H1 (cell line): ENCODE results near the gene SRR. TPM values are rescaled to one million over a fixed set of nuclear protein-coding genes. Genes with fewer than 3 reads are reported as not detected.

ENCODE experiments used
- CTCF ChIA-PET: fragments of 300-600 bp; sonication (Branson Sonifier 250); formaldehyde crosslinking; loops from one replicate; lab custom pipeline; 2021; ENCODE audit not compliant: partially characterized antibody; lab: Charles Lee
- POLR2A ChIA-PET: fragments of 300-600 bp; sonication (Branson Sonifier 250); formaldehyde crosslinking; loops from one replicate; lab custom pipeline; 2021; ENCODE audit warnings: inconsistent platforms; ENCODE audit not compliant: partially characterized antibody; lab: Charles Lee
- DNase-seq, 2 experiments: peaks; one replicate each; pipeline versions ENCODE4 v3.0.0 to v3.0.0-alpha.2; 2010 to 2022; ENCODE audit warnings: low spot score in 2 of 2, low read depth in 1 of 2, mixed read lengths in 1 of 2
- FAIRE-seq: peaks from 2 replicates; lab custom pipeline; 2011; peaks lifted over from hg19 to GRCh38; lab: Jason Lieb, UNC
- H2AFZ ChIP-seq: 2 replicates; pipeline ENCODE4 v1.8.1; 2012; ENCODE audit warnings: low read length, inconsistent platforms
- H2AK5ac ChIP-seq: 2 replicates; pipeline ENCODE4 v1.6.1; 2013; ENCODE audit warnings: low read depth, low read length
- H2BK120ac ChIP-seq: replicated peaks from 2 replicates; pipeline ENCODE3; 2013; ENCODE audit warnings: low read depth, low read length, inconsistent platforms
- H2BK12ac ChIP-seq: 2 replicates; pipeline ENCODE4 v1.6.1; 2013; ENCODE audit warnings: low read depth, low read length
- H2BK15ac ChIP-seq: 2 replicates; pipeline ENCODE4 v1.6.1; 2013; ENCODE audit warnings: low read length
- H2BK20ac ChIP-seq: 2 replicates; pipeline ENCODE4 v1.6.1; 2013; ENCODE audit warnings: low read length
- H2BK5ac ChIP-seq: 2 replicates; pipeline ENCODE4 v1.6.1; 2013; ENCODE audit warnings: low read depth, low read length
- H3K14ac ChIP-seq: 2 replicates; pipeline ENCODE4 v1.6.1; 2013; ENCODE audit warnings: inconsistent platforms; ENCODE audit not compliant: insufficient read length
- H3K18ac ChIP-seq: 2 replicates; pipeline ENCODE4 v1.6.1; 2013; ENCODE audit warnings: low read length; ENCODE audit errors: extremely low read depth
- H3K23ac ChIP-seq: 2 replicates; pipeline ENCODE4 v1.6.1; 2013; ENCODE audit warnings: inconsistent platforms; ENCODE audit not compliant: insufficient read length
- H3K23me2 ChIP-seq: 2 replicates; pipeline ENCODE4 v1.6.1; 2013; ENCODE audit warnings: low read depth, low read length
- H3K27ac ChIP-seq: 2 replicates; pipeline ENCODE4 v1.6.1; 2011; ENCODE audit warnings: low read depth, low read length, inconsistent platforms
- H3K27me3 ChIP-seq, 4 experiments: replicated peaks in 1 of 4; 1 replicate in 1 of 4; 2 replicates in 3 of 4; pipeline versions ENCODE4 v1.6.1 to v1.8.1; 2011 to 2013; ENCODE audit warnings: low read length in 3 of 4, mild to moderate bottlenecking in 3 of 4, inconsistent platforms in 2 of 4, mixed read lengths in 2 of 4, moderate library complexity in 1 of 4; ENCODE audit not compliant: control insufficient read depth in 3 of 4, insufficient read depth in 3 of 4; ENCODE audit errors: extremely low read depth in 1 of 4
- H3K36me3 ChIP-seq, 4 experiments: 2 replicates each; pipeline versions ENCODE4 v1.6.1 to v1.8.1; 2011 to 2013; ENCODE audit warnings: mild to moderate bottlenecking in 4 of 4, low read length in 3 of 4, moderate library complexity in 2 of 4, control low read depth in 1 of 4, inconsistent platforms in 1 of 4; ENCODE audit not compliant: insufficient read depth in 4 of 4, control insufficient read depth in 2 of 4
- H3K4ac ChIP-seq: replicated peaks from 2 replicates; pipeline ENCODE3; 2013; ENCODE audit warnings: low read length, low read depth, mixed read lengths, inconsistent platforms; ENCODE audit not compliant: insufficient read length
- H3K4me1 ChIP-seq, 4 experiments: replicated peaks in 1 of 4; 1 replicate in 1 of 4; 2 replicates in 3 of 4; pipeline versions ENCODE4 v1.6.1 to v1.8.1; 2011 to 2013; ENCODE audit warnings: low read length in 3 of 4, inconsistent platforms in 2 of 4, mixed read lengths in 1 of 4; ENCODE audit not compliant: insufficient read depth in 4 of 4, control insufficient read depth in 3 of 4
- H3K4me2 ChIP-seq, 2 experiments: 2 replicates each; pipeline versions ENCODE4 v1.6.1 to v1.8.1; 2011 to 2013; ENCODE audit warnings: low read depth in 2 of 2, low read length in 2 of 2, control low read depth in 1 of 2, inconsistent platforms in 1 of 2, mild to moderate bottlenecking in 1 of 2; ENCODE audit not compliant: insufficient read depth in 1 of 2
- H3K4me3 ChIP-seq, 4 experiments: fragments of 200-600, 300-600 bp in 1 of 4; sonication (generic), shearing (Covaris generic), sonication (Bioruptor Twin) in 1 of 4; 2 replicates each; pipeline versions ENCODE4 v1.5.1 to v1.8.1; 2011 to 2016; ENCODE audit warnings: low read length in 4 of 4, low read depth in 3 of 4, control low read depth in 2 of 4, inconsistent platforms in 2 of 4, mild to moderate bottlenecking in 2 of 4, mixed read lengths in 1 of 4, moderate library complexity in 1 of 4; ENCODE audit not compliant: insufficient read depth in 2 of 4; ENCODE audit errors: extremely low read depth in 1 of 4
- H3K56ac ChIP-seq: replicated peaks from 2 replicates; pipeline ENCODE3; 2013; ENCODE audit warnings: low read depth, mild to moderate bottlenecking, mixed read lengths, low read length, inconsistent platforms; ENCODE audit not compliant: insufficient read length
- H3K79me1 ChIP-seq: 2 replicates; pipeline ENCODE4 v1.6.1; 2013; ENCODE audit warnings: low read depth, low read length, control low read depth
- H3K79me2 ChIP-seq, 2 experiments: 2 replicates each; pipeline versions ENCODE4 v1.6.1 to v1.8.1; 2012 to 2013; ENCODE audit warnings: low read length in 2 of 2, mild to moderate bottlenecking in 2 of 2, inconsistent platforms in 1 of 2; ENCODE audit not compliant: insufficient read depth in 2 of 2, control insufficient read depth in 1 of 2
- H3K9ac ChIP-seq, 4 experiments: replicated peaks in 1 of 4; 1 replicate in 1 of 4; 2 replicates in 3 of 4; pipeline versions ENCODE4 v1.6.1 to v1.8.1; 2011 to 2013; ENCODE audit warnings: low read depth in 3 of 4, low read length in 3 of 4, control low read depth in 2 of 4, mild to moderate bottlenecking in 2 of 4, moderate library complexity in 2 of 4, inconsistent platforms in 1 of 4; ENCODE audit errors: extremely low read depth in 1 of 4
- H3K9me3 ChIP-seq, 2 experiments: 2 replicates each; pipeline versions ENCODE4 v1.6.1 to v1.8.1; 2012 to 2013; ENCODE audit warnings: mild to moderate bottlenecking in 2 of 2, moderate library complexity in 2 of 2, control low read depth in 1 of 2, inconsistent platforms in 1 of 2, low read depth in 1 of 2, low read length in 1 of 2, mixed read lengths in 1 of 2; ENCODE audit not compliant: insufficient read depth in 2 of 2
- H4K20me1 ChIP-seq, 2 experiments: replicated peaks in 1 of 2; 2 replicates each; pipeline versions ENCODE3 to v1.8.1; 2011 to 2013; ENCODE audit warnings: inconsistent platforms in 2 of 2, low read length in 2 of 2, mild to moderate bottlenecking in 1 of 2; ENCODE audit not compliant: insufficient read depth in 2 of 2, control insufficient read depth in 1 of 2
- H4K5ac ChIP-seq: 2 replicates; pipeline ENCODE4 v1.6.1; 2013; ENCODE audit warnings: low read length, low read depth, mixed read lengths, inconsistent platforms; ENCODE audit not compliant: insufficient read length
- H4K8ac ChIP-seq: 2 replicates; pipeline ENCODE4 v1.8.0; 2013; ENCODE audit warnings: mild to moderate bottlenecking, moderate library complexity, low read length, inconsistent platforms; ENCODE audit not compliant: insufficient read depth; ENCODE audit errors: extremely low read depth
- H4K91ac ChIP-seq: replicated peaks from 2 replicates; pipeline ENCODE3; 2013; ENCODE audit warnings: low read length, mixed read lengths, inconsistent platforms; ENCODE audit not compliant: insufficient read length
- GABPA ChIP-seq: IDR thresholded peaks from 2 replicates; pipeline ENCODE4 v1.6.1; 2011; ENCODE audit warnings: mild to moderate bottlenecking, low read length, moderate library complexity, borderline replicate concordance; ENCODE audit not compliant: insufficient read depth
- JUND ChIP-seq: IDR thresholded peaks from 2 replicates; pipeline ENCODE4 v1.6.1; 2011; ENCODE audit warnings: mild to moderate bottlenecking, improper control_type of control experiment, low read length
- NRF1 ChIP-seq: IDR thresholded peaks from 2 replicates; pipeline ENCODE4 v1.6.1; 2011; ENCODE audit warnings: mild to moderate bottlenecking, low read depth, low read length, improper control_type of control experiment
- POU5F1 ChIP-seq: IDR thresholded peaks from 2 replicates; pipeline ENCODE4 v1.6.1; 2011; ENCODE audit warnings: low read depth, mild to moderate bottlenecking, low read length, moderate library complexity
- ZNF274 ChIP-seq: IDR thresholded peaks from 2 replicates; pipeline ENCODE4 v1.7.0; 2012; ENCODE audit warnings: low read length, borderline replicate concordance; ENCODE audit errors: extremely low read depth
- WGBS, 2 experiments: shearing (Covaris generic) in 1 of 2; methylation state at CpG; one replicate each; pipeline versions ENCODE4 v1.1.6 to v1.1.7; 2013 to 2015; ENCODE audit warnings: low lambda C conversion rate in 2 of 2, mixed read lengths in 2 of 2, inconsistent platforms in 1 of 2, low coverage in 1 of 2, missing lambda C conversion rate in 1 of 2; ENCODE audit not compliant: insufficient replicate concordance in 2 of 2, insufficient coverage in 1 of 2, insufficient read length in 1 of 2; ENCODE audit errors: extremely low coverage in 1 of 2, missing lambda C conversion rate in 1 of 2; 5-methylcytosine and 5-hydroxymethylcytosine counted together
- polyA plus RNA-seq, 7 experiments: library from polyadenylated mRNA; depleted of rRNA in 3 of 7; stranded (reverse) in 5 of 7; unstranded in 2 of 7; fragments of >200 nt in 5 of 7; fragments of 200-250 nt in 2 of 7; gene quantifications; 1 replicate in 5 of 7; 2 replicates in 1 of 7; 4 replicates in 1 of 7; pipeline versions ENCODE4 v1.2.1 to v1.2.3, GENCODE V29; 2011 to 2013; ENCODE audit warnings: missing spikeins in 2 of 7, mixed read lengths in 2 of 7
- total RNA-seq: library from RNA; stranded (reverse); fragmentation: NEBNext Ultra II Directional; extraction: Animal tissue kit (Norgen Biotek cat#: 25700); gene quantifications from 2 replicates; pipeline ENCODE4 v1.2.1, GENCODE V29; 2021
- TF ChIP-seq, protein P1 (sequence below): IDR thresholded peaks from 2 replicates; pipeline ENCODE4 v1.6.1; 2011; ENCODE audit warnings: low read depth, mild to moderate bottlenecking, low read length; ENCODE audit not compliant: insufficient read depth

SRR gene
- total and polyA plus RNA-seq, 2 of the 8 experiments (the other 6 are each of a cell fraction or from before 2014, with no cell fraction given) = 3.6 to 4.5 TPM

DNA sequence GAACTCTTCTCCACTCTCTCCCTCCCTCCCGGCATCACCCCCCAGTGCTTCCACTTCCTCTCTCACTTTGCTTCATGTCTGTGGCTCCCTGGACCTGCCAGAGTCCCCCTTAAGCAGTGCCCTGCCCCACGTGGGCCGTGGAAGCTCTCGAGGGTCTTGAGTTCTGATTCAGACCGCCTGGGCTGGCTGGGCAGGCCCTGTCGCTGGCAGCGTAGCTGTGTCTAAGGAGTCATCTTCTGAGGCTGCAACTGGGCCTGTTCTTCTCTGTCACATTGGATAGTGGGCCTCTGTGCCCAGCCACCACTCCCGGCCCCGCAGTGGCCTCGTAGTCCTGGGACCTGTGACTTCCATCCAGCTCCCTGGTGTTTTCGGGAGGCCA is 66.5 kb downstream of the SRR start:
- peaks cover 2 to 3% of the 10 kb centered on the region in 2 experiments for H4K20me1 ChIP-seq
- 73% methylated on average over 11 of the region's 11 CpGs; no CpG with 5 or more reads in 1 of the 2 experiments for WGBS, 2 experiments
- H4K8ac ChIP-seq = no peak overlapping the region
- H2BK15ac ChIP-seq = no peak overlapping the region; the same call in 1 of the 2 replicates
- FAIRE-seq = no peak
- H2BK20ac ChIP-seq = no peak overlapping the region
- no peaks in the 10 kb centered on the region for H3K27me3 ChIP-seq
- peaks cover 0 to 12% (median 5%) of the 10 kb centered on the region in 4 experiments; a peak in 3 of 7 replicates for H3K4me1 ChIP-seq
- no peak overlapping the region for H3K4me3 ChIP-seq
- ChIA-PET POLR2A (interaction anchor here (0.7 to 5.7 kb wide), 12 partner anchors 9 to 353 kb away, joined by 3 to 34 read pairs (median 4); partner anchors contain the start of genes SGSM2, SMG6, SRR and TSR1), CTCF (interaction anchor here (0.6 to 13.4 kb wide), 21 partner anchors 8 to 316 kb away, joined by 3 to 209 read pairs (median 4); partner anchors contain the start of gene TSR1)
- no peak overlapping the region for H2BK12ac ChIP-seq
- H3K23ac ChIP-seq = no peak overlapping the region
- no peak for DNase-seq
- H2AK5ac ChIP-seq = no peak overlapping the region
- no peak overlapping the region for H2AFZ ChIP-seq
- H2BK120ac ChIP-seq = no peak overlapping the region
- H3K14ac ChIP-seq = no peak overlapping the region
- H3K79me1 ChIP-seq = no peaks in the 10 kb centered on the region
- H3K9me3 ChIP-seq = no peaks in the 10 kb centered on the region
- H3K27ac ChIP-seq = no peak overlapping the region
- H3K36me3 ChIP-seq = peaks cover 0 to 9% (median 5%) of the 10 kb centered on the region in 4 experiments; a peak in 4 of 8 replicates
- H2BK5ac ChIP-seq = peak overlapping the region; percentile 44; the same call in 1 of the 2 replicates
- no peak overlapping the region for H3K56ac ChIP-seq
- no peak overlapping the region for H4K91ac ChIP-seq
- no peak overlapping the region; a peak in 1 of 4 replicates for H3K4me2 ChIP-seq
- H4K5ac ChIP-seq = no peak overlapping the region
- H3K18ac ChIP-seq = no peak overlapping the region
- no peak for TF ChIP-seq NRF1
- no peak for TF ChIP-seq JUND
- TF ChIP-seq POU5F1 = no peak
- TF ChIP-seq ZNF274 = no peak
- TF ChIP-seq, protein P1, sequence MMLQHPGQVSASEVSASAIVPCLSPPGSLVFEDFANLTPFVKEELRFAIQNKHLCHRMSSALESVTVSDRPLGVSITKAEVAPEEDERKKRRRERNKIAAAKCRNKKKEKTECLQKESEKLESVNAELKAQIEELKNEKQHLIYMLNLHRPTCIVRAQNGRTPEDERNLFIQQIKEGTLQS = no peak
- no peak for TF ChIP-seq GABPA
- H3K23me2 ChIP-seq = no peaks in the 10 kb centered on the region
- H3K4ac ChIP-seq = no peak overlapping the region
- no peak overlapping the region; a peak in 1 of 7 replicates for H3K9ac ChIP-seq
- H3K79me2 ChIP-seq = no peaks in the 10 kb centered on the region
